K562 (cell line): ENCODE data around the gene OSBPL7. TPM values are rescaled to one million over a fixed set of nuclear protein-coding genes. Genes with fewer than 3 reads are reported as not detected.

Experiments used
- BCL6 ChIP-seq: fragments of 250-450 bp; sonication (Bioruptor Pico); IDR thresholded peaks from 2 replicates; pipeline ENCODE4 v1.4.0; 2020
- CSDE1 ChIP-seq, 2 experiments: fragments of 450-650 bp; IDR thresholded peaks; 2 replicates each; pipeline ENCODE4 v1.6.1; 2016; ENCODE audit warnings: mild to moderate bottlenecking in 1 of 2
- FIP1L1 ChIP-seq: fragments of 200-400 bp; formaldehyde crosslinking; IDR thresholded peaks from 2 replicates; pipeline ENCODE4 v1.6.1; 2018; ENCODE audit warnings: mild to moderate bottlenecking, low read depth, low read length; ENCODE audit not compliant: poor library complexity, severe bottlenecking
- FOXP4 ChIP-seq: sonication (generic); formaldehyde crosslinking; IDR thresholded peaks from 2 replicates; pipeline ENCODE4 v1.8.0; 2022; ENCODE audit warnings: mild to moderate bottlenecking, missing genetic modification reagents, borderline replicate concordance
- MAFK ChIP-seq: IDR thresholded peaks from 2 replicates; pipeline ENCODE4 v1.6.1; 2011; ENCODE audit warnings: low read length, improper control_type of control experiment
- POU5F1 ChIP-seq: fragments of 150-350 bp; IDR thresholded peaks from 2 replicates; pipeline ENCODE4 v1.6.1; 2014; ENCODE audit warnings: borderline replicate concordance, low read length, low read depth, mild to moderate bottlenecking; ENCODE audit not compliant: partially characterized antibody
- RBM25 ChIP-seq: fragments of 200-400 bp; formaldehyde crosslinking; IDR thresholded peaks from 2 replicates; pipeline ENCODE4 v1.6.1; 2018; ENCODE audit warnings: low read length, low read depth, moderate library complexity; ENCODE audit not compliant: severe bottlenecking
- REST ChIP-seq, 2 experiments: fragments of 450-650 bp; formaldehyde crosslinking in 1 of 2; IDR thresholded peaks; 2 replicates each; pipeline versions ENCODE4 v1.4.0 to v1.6.1; 2014 to 2020; ENCODE audit warnings: mild to moderate bottlenecking in 2 of 2, borderline replicate concordance in 1 of 2, low read depth in 1 of 2
- SAP30 ChIP-seq: fragments of 200-600 bp; sonication (generic); IDR thresholded peaks from 2 replicates; pipeline ENCODE4 v1.6.1; 2012; ENCODE audit warnings: borderline replicate concordance, low read depth, mild to moderate bottlenecking, moderate library complexity, low read length, control low read depth, inconsistent platforms; ENCODE audit not compliant: insufficient read depth, poor library complexity, severe bottlenecking
- STAT5A ChIP-seq: IDR thresholded peaks from 2 replicates; pipeline ENCODE4 v1.6.1; 2012; ENCODE audit warnings: low read length, inconsistent platforms, borderline replicate concordance
- TAF1 ChIP-seq: IDR thresholded peaks from 2 replicates; pipeline ENCODE4 v1.6.1; 2011; ENCODE audit warnings: mild to moderate bottlenecking, low read length, moderate library complexity; ENCODE audit not compliant: insufficient read depth, control insufficient read depth, severe bottlenecking; ENCODE audit errors: extremely low read depth
- TFAM ChIP-seq: fragments of 250-450 bp; sonication (Bioruptor Pico); conservative IDR thresholded peaks from 2 replicates; pipeline ENCODE4 v1.5.0; 2021; ENCODE audit warnings: mild to moderate bottlenecking, moderate library complexity
- U2AF1 ChIP-seq: fragments of 200-400 bp; formaldehyde crosslinking; optimal IDR thresholded peaks from 2 replicates; pipeline ENCODE3; 2017; ENCODE audit warnings: mild to moderate bottlenecking, low read depth, low read length, moderate library complexity
- XRCC5 ChIP-seq: fragments of 200-400 bp; formaldehyde crosslinking; IDR thresholded peaks from 2 replicates; pipeline ENCODE4 v1.6.1; 2017; ENCODE audit warnings: low read depth, mild to moderate bottlenecking, low read length
- ZFX ChIP-seq: sonication (generic); formaldehyde crosslinking; IDR thresholded peaks from 2 replicates; pipeline ENCODE4 v1.8.0; 2022; ENCODE audit warnings: mild to moderate bottlenecking, missing genetic modification reagents, moderate library complexity
- ZNF212 ChIP-seq: fragments of 450-650 bp; formaldehyde crosslinking; IDR thresholded peaks from 2 replicates; pipeline ENCODE4 v1.4.0; 2020; ENCODE audit warnings: mild to moderate bottlenecking
- ZNF282 ChIP-seq: sonication (generic); formaldehyde crosslinking; IDR thresholded peaks from 2 replicates; pipeline ENCODE4 v1.8.1; 2023; ENCODE audit warnings: missing genetic modification reagents
- ZNF354B ChIP-seq: fragments of 250-450 bp; sonication (Bioruptor Pico); IDR thresholded peaks from 2 replicates; pipeline ENCODE4 v1.4.0; 2020
- polyA plus RNA-seq, 8 experiments: library from polyadenylated mRNA; depleted of rRNA in 4 of 8; stranded (reverse) in 5 of 8; unstranded in 3 of 8; fragments of >200 nt; fragmentation: Nextera tagmentation in 2 of 8; fragmentation: Illumina TruSeq in 1 of 8; extraction: Ambion mirVana in 2 of 8; extraction: Trizol in 1 of 8; gene quantifications; 2 replicates each; pipeline versions ENCODE4 v1.2.1 to v1.2.3, GENCODE V29; 2011 to 2014; ENCODE audit warnings: inconsistent platforms in 1 of 8, missing spikeins in 1 of 8
- total RNA-seq, 7 experiments: library from RNA; depleted of rRNA in 6 of 7; stranded (reverse); fragments of >200 nt in 6 of 7; fragmentation: Illumina TruSeq in 2 of 7; extraction: Trizol in 2 of 7; gene quantifications; 2 replicates each; pipeline versions ENCODE4 v1.2.1 to v1.2.3, GENCODE V29; 2011 to 2021; ENCODE audit warnings: low replicate concordance in 1 of 7

Gene OSBPL7
- total and polyA plus RNA-seq, 9 of the 15 experiments (the other 6 are each of a cell fraction or from before 2014, with no cell fraction given): 0.32 to 11.9 (median 5.8) TPM

GRCh38 chr17:47830396-47831002 lies 8.9 kb upstream of the OSBPL7 start (continued):
- TF ChIP-seq FOXP4 (CRISPR knock-in tag): 0 out of 2 replicates have a peak, but pooled peaks have one; percentile 44
- no peak for TF ChIP-seq MAFK
- no peak for TF ChIP-seq CSDE1 (IDR thresholded peaks at IDR 0.05)
- TF ChIP-seq BCL6: no peak
- TF ChIP-seq U2AF1: no peak
- TF ChIP-seq REST (IDR thresholded peaks at IDR 0.05; ENCODE audit: borderline replicate concordance): peak; percentile 75
- TF ChIP-seq REST (CRISPR knock-in tag; IDR thresholded peaks at IDR 0.05; ENCODE audit: low read depth): no peak
- TF ChIP-seq TAF1: no peak
- TF ChIP-seq TFAM (CRISPR knock-in tag): no peak
- TF ChIP-seq SAP30: no peak
- no peak for TF ChIP-seq STAT5A
- TF ChIP-seq ZNF212 (CRISPR knock-in tag): no peak
- no peak for TF ChIP-seq ZFX
- no peak for TF ChIP-seq ZNF354B (CRISPR knock-in tag)
- no peak for TF ChIP-seq ZNF282
- no peak for TF ChIP-seq XRCC5
- no peak for TF ChIP-seq POU5F1
- TF ChIP-seq RBM25: no peak
- TF ChIP-seq FIP1L1: no peak
